Measurements from ENCODE around the gene BCAS4.

DNA sequence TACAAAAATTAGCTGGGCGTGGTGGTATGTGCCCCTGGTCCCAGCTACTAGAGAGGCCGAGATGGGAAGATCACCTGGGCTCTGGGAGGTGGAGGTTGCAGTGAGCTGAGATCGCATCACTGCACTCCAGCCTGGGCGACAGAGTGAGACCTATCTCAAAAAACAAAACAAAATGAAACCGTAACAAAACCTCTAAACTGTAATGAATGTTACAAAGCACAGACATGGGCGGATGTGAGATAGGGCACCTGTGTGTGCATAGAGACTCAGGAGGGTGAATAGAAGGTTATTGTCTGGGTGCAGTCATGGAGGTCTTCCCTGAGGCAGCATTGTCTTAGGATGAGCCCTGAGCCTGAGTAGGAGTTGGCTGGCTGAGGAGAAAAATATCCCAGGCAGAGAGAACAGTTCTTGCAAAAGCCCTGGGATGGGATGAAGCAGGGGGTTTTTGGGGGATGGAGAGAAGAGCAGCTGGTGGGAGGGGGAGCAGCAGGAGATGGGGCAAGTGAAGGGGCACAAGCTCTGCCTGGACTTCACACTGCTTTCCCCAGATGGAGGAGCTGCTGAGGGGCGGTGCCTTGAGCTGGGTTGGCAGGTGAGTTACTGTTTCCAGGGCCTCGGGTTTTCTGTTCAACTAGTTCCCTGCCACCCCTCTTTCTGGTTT, 5.2 kb downstream of the BCAS4 start:
- TF ChIP-seq, protein P1, sequence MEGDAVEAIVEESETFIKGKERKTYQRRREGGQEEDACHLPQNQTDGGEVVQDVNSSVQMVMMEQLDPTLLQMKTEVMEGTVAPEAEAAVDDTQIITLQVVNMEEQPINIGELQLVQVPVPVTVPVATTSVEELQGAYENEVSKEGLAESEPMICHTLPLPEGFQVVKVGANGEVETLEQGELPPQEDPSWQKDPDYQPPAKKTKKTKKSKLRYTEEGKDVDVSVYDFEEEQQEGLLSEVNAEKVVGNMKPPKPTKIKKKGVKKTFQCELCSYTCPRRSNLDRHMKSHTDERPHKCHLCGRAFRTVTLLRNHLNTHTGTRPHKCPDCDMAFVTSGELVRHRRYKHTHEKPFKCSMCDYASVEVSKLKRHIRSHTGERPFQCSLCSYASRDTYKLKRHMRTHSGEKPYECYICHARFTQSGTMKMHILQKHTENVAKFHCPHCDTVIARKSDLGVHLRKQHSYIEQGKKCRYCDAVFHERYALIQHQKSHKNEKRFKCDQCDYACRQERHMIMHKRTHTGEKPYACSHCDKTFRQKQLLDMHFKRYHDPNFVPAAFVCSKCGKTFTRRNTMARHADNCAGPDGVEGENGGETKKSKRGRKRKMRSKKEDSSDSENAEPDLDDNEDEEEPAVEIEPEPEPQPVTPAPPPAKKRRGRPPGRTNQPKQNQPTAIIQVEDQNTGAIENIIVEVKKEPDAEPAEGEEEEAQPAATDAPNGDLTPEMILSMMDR (conservative IDR thresholded peaks at IDR 0.05 in 1 of 2, IDR thresholded peaks at IDR 0.05 in 1 of 2; ENCODE audit: low read depth in 1 of 2, low read length in 2 of 2), result no peak
- no peak for TF ChIP-seq EZH2 (IDR thresholded peaks at IDR 0.05; ENCODE audit: low read length, missing control alignments)

All from fibroblast of lung (primary cell).